Activated T-cell treated with anti-CD3 and anti-CD28 coated beads for 4 hours (primary cell): ENCODE measurements around the gene RHBDL3.
A peak's percentile ranks its signal among the peaks of the same experiment; 100 is the strongest.
"Not testable (repeated sequence)": the region's sequence is repeated elsewhere in the genome, so short reads cannot be mapped to it uniquely, and the experiment has no call there.

Experiments
- DNase-seq: peaks from one replicate; pipeline ENCODE4 v3.0.0-alpha.2; 2020

Gene RHBDL3

GRCh38 chr17:32331243-32332040, 65.8 kb downstream of the RHBDL3 start:
- no peak for DNase-seq

GRCh38 chr17:32333187-32333586, 67.6 kb downstream of the RHBDL3 start:
- no peak for DNase-seq

- no peak for DNase-seq
Measured at GRCh38 chr17:32335046-32335445, 69.4 kb downstream of the RHBDL3 start.

- DNase-seq, result no peak
Measured at GRCh38 chr17:32335687-32336086, 70.1 kb downstream of the RHBDL3 start.

GRCh38 chr17:32341141-32341856, 75.7 kb downstream of the RHBDL3 start:
- peak; percentile 24 for DNase-seq

- DNase-seq, result peak; percentile 77
Measured at GRCh38 chr17:32341857-32342602, 76.4 kb downstream of the RHBDL3 start, which contains the start of gene C17orf75. Gene C17orf75, minus strand, starts transcription at chr17:32342173. Its CDS starts 34 bp downstream, at chr17:32342139.

- DNase-seq, result no peak
Measured at GRCh38 chr17:32342603-32343325, 77.1 kb downstream of the RHBDL3 start.

GRCh38 chr17:32345951-32346600, 80.4 kb downstream of the RHBDL3 start:
- no peak for DNase-seq

- DNase-seq, result no peak
Measured at GRCh38 chr17:32348483-32348800, 82.8 kb downstream of the RHBDL3 start.

GRCh38 chr17:32349503-32349853, 83.8 kb downstream of the RHBDL3 start:
- DNase-seq, result no peak

- peak; percentile 92 for DNase-seq
Measured at GRCh38 chr17:32349854-32350665, 84.4 kb downstream of the RHBDL3 start, which contains the start of gene ZNF207. Gene ZNF207, plus strand, starts transcription at chr17:32350157. Its CDS starts 129 bp downstream, at chr17:32350286.

- no peak for DNase-seq
Measured at GRCh38 chr17:32350666-32351418, 85.2 kb downstream of the RHBDL3 start.

GRCh38 chr17:32352734-32353133, 87.1 kb downstream of the RHBDL3 start:
- DNase-seq, result not testable (repeated sequence)

- no peak for DNase-seq
Measured at GRCh38 chr17:32355649-32356377, 90.2 kb downstream of the RHBDL3 start.

GRCh38 chr17:32356378-32356743, 90.7 kb downstream of the RHBDL3 start:
- no peak for DNase-seq

GRCh38 chr17:32356750-32357149, 91.1 kb downstream of the RHBDL3 start:
- no peak for DNase-seq

- DNase-seq, result no peak
Measured at GRCh38 chr17:32357615-32358014, 92.0 kb downstream of the RHBDL3 start.

- DNase-seq, result no peak
Measured at GRCh38 chr17:32361270-32361669, 95.6 kb downstream of the RHBDL3 start.

GRCh38 chr17:32370426-32370825, 104.8 kb downstream of the RHBDL3 start:
- no peak for DNase-seq
